ENCODE measurements around the gene PPARD. TPM values are rescaled to one million over a fixed set of nuclear protein-coding genes. Genes with fewer than 3 reads are reported as not detected.

The PPARD gene
- total and polyA plus RNA-seq, 2 of the 13 experiments (the other 11 are each of a cell fraction or from before 2014, with no cell fraction given), result 6.1 to 13.3 TPM

DNA sequence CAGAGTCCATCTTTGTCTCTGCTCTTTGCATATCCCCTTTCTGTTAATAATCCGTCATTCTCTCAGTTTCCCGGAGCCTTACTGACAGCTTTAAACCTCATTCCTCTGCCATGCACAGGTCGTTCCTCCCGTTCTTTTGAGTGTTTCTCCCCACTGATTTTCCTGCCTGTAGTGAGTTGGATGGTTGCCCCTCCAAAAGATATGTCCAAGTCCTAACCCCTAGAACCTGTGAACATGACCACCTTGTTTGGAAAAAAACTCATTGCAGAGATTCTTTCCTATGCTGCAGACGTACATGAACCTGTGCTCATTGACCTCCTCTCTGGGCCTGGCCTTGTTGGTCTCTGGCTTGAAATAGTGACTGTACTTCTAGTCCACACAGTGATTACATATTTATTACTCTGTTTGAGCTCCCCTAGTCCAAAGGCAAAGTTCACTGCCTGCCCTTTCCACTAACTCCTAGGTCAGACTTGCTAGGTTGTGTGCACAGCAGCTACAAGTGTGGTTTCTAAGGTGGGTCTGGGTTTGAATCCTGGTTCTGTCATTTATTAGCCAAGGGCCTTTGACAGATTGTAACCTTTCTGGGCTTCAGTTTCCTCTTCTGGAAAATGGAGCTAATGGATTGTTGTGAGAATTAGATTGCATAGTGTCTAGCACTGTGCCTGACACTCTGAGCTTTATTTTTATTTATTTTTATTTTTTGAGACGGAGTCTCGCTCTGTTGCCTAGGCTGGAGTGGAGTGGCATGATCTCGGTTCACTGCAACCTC, 29.3 kb downstream of the PPARD start (continued):
- TF ChIP-seq ZNF713 (CRISPR knock-in tag; IDR thresholded peaks at IDR 0.05) (no peak; the same call in 1 of the 2 replicates), HNRNPLL (IDR thresholded peaks at IDR 0.05; ENCODE audit: low read depth, low read length, poor library complexity, severe bottlenecking) (no peak), MEIS1 (CRISPR knock-in tag; IDR thresholded peaks at IDR 0.05; ENCODE audit: borderline replicate concordance) (peak; percentile 72; the same call in 1 of the 2 replicates), KAT7 (CRISPR knock-in tag; IDR thresholded peaks at IDR 0.05; ENCODE audit: borderline replicate concordance) (no peak), SSRP1 (CRISPR knock-in tag; IDR thresholded peaks at IDR 0.05) (peak; percentile 30; the same call in 1 of the 2 replicates), SIX1 (CRISPR knock-in tag; IDR thresholded peaks at IDR 0.05; ENCODE audit: borderline replicate concordance) (peak; percentile 35; the same call in 1 of the 2 replicates), ZNF614 (CRISPR knock-in tag; IDR thresholded peaks at IDR 0.05; ENCODE audit: borderline replicate concordance) (peak; percentile 79; the same call in 1 of the 2 replicates), ARNTL (CRISPR knock-in tag; IDR thresholded peaks at IDR 0.05) (peak; percentile 58; the same call in 1 of the 2 replicates), ZNF768 (CRISPR knock-in tag; IDR thresholded peaks at IDR 0.05) (peak; percentile 76; the same call in 1 of the 2 replicates), ZNF432 (CRISPR knock-in tag; IDR thresholded peaks at IDR 0.05; ENCODE audit: borderline replicate concordance) (no peak), TBL1XR1 (IDR thresholded peaks at IDR 0.05; ENCODE audit: borderline replicate concordance, low read length, partially characterized antibody) (peak; percentile 73), ZNF496 (CRISPR knock-in tag; IDR thresholded peaks at IDR 0.05; ENCODE audit: insufficient replicate concordance) (no peak), NFATC3 (CRISPR knock-in tag; IDR thresholded peaks at IDR 0.05) (peak; percentile 81; the same call in 1 of the 2 replicates), PHF8 (CRISPR knock-in tag; IDR thresholded peaks at IDR 0.05) (no peak; the same call in 1 of the 2 replicates), HES4 (CRISPR knock-in tag; IDR thresholded peaks at IDR 0.05; ENCODE audit: borderline replicate concordance) (no peak), RARA (CRISPR knock-in tag; IDR thresholded peaks at IDR 0.05) (peak; percentile 92), PPARG (CRISPR knock-in tag; conservative IDR thresholded peaks at IDR 0.05) (peak; percentile 92), ZNF878 (CRISPR knock-in tag; IDR thresholded peaks at IDR 0.05) (peak; percentile 68; the same call in 1 of the 2 replicates), ZNF230 (CRISPR knock-in tag; IDR thresholded peaks at IDR 0.05) (peak; percentile 28; the same call in 1 of the 2 replicates), MXI1 (IDR thresholded peaks at IDR 0.05; ENCODE audit: borderline replicate concordance, low read depth, low read length) (peak; percentile 40; the same call in 1 of the 3 replicates), ZNF776 (CRISPR knock-in tag; IDR thresholded peaks at IDR 0.05) (no peak), ZNF761 (CRISPR knock-in tag; conservative IDR thresholded peaks at IDR 0.05) (0 out of 2 replicates have a peak, but pooled peaks have one; percentile 70), ZNF652 (CRISPR knock-in tag; IDR thresholded peaks at IDR 0.05; ENCODE audit: borderline replicate concordance, low read depth) (peak; percentile 17; the same call in 1 of the 2 replicates)
- TF ChIP-seq, protein P1, sequence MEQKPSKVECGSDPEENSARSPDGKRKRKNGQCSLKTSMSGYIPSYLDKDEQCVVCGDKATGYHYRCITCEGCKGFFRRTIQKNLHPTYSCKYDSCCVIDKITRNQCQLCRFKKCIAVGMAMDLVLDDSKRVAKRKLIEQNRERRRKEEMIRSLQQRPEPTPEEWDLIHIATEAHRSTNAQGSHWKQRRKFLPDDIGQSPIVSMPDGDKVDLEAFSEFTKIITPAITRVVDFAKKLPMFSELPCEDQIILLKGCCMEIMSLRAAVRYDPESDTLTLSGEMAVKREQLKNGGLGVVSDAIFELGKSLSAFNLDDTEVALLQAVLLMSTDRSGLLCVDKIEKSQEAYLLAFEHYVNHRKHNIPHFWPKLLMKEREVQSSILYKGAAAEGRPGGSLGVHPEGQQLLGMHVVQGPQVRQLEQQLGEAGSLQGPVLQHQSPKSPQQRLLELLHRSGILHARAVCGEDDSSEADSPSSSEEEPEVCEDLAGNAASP (CRISPR knock-in tag; IDR thresholded peaks at IDR 0.05; ENCODE audit: borderline replicate concordance), result peak; percentile 77; the same call in 1 of the 2 replicates
- TF ChIP-seq, protein P2, sequence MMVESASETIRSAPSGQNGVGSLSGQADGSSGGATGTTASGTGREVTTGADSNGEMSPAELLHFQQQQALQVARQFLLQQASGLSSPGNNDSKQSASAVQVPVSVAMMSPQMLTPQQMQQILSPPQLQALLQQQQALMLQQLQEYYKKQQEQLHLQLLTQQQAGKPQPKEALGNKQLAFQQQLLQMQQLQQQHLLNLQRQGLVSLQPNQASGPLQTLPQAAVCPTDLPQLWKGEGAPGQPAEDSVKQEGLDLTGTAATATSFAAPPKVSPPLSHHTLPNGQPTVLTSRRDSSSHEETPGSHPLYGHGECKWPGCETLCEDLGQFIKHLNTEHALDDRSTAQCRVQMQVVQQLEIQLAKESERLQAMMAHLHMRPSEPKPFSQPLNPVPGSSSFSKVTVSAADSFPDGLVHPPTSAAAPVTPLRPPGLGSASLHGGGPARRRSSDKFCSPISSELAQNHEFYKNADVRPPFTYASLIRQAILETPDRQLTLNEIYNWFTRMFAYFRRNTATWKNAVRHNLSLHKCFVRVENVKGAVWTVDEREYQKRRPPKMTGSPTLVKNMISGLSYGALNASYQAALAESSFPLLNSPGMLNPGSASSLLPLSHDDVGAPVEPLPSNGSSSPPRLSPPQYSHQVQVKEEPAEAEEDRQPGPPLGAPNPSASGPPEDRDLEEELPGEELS (CRISPR knock-in tag; IDR thresholded peaks at IDR 0.05), result peak; percentile 78
- TF ChIP-seq, protein P3, sequence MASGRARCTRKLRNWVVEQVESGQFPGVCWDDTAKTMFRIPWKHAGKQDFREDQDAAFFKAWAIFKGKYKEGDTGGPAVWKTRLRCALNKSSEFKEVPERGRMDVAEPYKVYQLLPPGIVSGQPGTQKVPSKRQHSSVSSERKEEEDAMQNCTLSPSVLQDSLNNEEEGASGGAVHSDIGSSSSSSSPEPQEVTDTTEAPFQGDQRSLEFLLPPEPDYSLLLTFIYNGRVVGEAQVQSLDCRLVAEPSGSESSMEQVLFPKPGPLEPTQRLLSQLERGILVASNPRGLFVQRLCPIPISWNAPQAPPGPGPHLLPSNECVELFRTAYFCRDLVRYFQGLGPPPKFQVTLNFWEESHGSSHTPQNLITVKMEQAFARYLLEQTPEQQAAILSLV (CRISPR knock-in tag; IDR thresholded peaks at IDR 0.05; ENCODE audit: borderline replicate concordance), result 0 out of 2 replicates have a peak, but pooled peaks have one; percentile 33

Measured in HepG2 (cell line).